GM19397 (cell line): ENCODE results near the gene S100PBP.
"Not testable (repeated sequence)": the region's sequence is repeated elsewhere in the genome, so short reads cannot be mapped to it uniquely, and the experiment has no call there.

ENCODE experiments used
- ATAC-seq: cut with Tn5 transposase; IDR thresholded peaks from one replicate; pipeline ENCODE4 v1.9.1; 2021; ENCODE audit warnings: mild to moderate bottlenecking, moderate library complexity; ENCODE audit not compliant: unreplicated experiment

The S100PBP gene

DNA sequence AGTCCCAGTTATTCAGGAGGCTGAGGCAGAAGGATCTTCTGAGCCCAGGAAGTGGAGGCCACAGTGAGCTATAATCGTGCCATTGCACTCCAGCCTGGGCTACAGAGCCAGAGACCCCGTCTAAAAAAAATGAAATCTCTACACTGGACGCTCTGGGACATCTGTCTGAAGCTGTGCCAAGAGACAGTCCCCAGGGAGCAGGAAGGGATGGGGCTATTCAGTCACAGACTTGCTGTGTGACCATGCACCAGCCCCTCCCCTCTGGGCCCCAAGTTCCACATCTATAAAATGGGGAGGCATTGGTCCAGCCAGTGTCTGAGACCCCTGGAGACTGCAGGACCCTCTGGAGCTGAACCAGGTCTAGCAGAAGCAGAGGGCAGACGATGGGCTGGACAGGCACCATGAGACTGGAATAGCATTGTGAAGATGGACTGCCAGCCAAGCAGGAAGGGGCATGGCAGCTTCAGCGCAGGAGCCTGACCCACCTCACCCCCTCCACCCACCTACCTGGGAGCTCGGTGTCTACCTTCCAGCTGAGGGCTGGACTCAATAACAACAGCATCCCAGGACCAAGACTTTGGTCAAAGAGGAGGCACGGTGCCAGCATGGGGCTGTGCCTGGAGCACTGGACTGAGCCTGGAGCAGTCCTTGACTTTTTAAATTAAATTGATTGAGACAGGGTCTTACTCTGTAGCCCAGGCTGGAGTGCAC, 82.3 kb downstream of the S100PBP start:
- ATAC-seq = no peak

DNA sequence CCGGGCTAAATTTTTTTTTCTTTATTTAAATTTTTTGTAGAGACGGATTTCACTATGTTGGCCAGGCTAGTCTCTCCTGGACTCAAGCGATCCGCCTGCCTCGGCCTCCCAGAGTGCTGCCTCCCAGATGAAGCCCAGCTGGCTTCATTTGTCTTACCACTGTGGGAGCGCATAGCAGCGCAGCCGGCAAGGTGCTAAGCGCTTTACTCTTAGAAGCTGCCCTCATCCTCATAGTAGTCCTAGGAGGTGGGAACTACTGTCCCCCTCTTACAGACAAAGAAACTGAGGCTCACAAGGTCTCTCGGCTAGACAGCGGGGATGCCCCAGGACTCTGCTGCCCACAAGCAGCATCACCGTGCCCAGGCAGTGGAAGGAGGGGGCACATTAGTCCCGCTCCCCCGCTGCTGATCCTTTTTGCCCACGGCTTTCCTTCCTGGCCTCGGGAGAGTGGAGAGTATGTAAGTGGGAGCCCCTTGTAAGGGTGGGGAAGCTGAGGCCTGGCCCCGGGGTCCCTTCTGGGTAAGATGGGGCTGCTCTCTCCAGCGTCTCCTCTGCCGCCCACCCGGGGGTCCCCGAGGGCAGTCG, 83.0 kb downstream of the S100PBP start:
- ATAC-seq = no peak

DNA sequence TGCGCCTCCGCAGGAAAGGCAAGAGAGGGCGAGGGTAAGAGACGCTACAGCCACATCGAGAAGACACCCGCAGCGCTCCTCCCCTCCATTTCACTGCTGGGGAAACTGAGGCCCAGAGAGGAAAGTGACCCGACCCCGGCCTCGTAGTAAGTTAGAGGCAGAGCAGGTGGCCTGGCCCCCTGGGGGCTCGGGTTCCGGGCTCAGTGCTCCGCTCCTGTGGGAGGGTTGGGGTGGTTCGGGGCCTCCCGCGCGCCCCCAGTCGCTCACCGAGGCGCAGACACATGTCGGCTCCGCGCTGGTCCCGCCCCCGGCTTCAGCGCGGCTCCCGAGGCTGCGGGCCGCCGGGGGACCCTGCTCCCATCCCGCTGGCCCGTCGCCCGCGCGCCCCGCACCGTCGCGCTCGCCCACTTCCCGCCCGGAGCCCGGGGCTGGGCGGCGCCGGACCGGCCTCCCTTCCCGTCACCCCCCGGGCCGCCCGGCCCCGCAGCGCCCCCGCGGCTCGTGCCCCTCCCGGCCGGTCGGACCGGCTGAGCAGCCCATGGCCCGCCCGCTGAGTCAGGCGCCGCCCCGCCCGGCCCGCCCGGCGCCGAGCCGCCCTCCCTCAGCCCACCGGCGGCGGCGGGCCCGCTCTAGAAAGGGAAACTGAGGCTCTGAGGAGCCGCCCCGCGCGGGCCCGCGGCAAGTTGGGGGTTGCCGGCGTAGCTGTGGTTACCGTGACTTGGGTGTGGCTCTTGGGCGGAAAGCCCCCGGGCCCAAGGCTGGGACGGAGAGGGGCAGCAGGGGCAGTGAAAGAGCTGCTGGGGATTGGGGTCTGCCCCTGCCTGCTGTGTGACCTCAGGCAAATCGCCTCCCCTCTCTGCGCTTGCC, 83.7 kb downstream of the S100PBP start, which contains the start of gene TMEM54:
TSS of gene TMEM54 (minus strand) at position 434 of the 867 bp plus-strand sequence. CDS start at position 283, 151 bp downstream.
- no peak for ATAC-seq

GRCh38 chr1:32901823-32902534, 84.5 kb downstream of the S100PBP start:
- no peak for ATAC-seq

DNA sequence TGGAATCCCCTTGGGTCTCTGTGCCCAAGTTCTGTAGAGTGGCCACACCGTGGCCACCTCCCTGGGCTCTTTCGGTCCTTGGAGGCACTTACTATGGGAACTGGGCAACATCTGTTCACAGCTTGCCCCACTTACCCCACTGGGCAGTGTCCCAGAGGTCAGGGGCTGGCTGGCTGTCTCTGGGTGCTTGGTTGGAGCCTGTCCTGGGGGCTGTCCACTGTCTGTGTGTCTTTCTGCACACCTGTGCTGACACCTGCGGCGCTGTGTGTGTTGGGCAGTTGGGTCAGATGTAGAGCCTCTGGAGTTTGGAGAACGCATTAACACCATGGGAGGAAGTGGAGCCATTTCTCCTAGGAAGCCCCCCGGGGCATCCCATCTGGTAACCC, 85.1 kb downstream of the S100PBP start:
- ATAC-seq = no peak

DNA sequence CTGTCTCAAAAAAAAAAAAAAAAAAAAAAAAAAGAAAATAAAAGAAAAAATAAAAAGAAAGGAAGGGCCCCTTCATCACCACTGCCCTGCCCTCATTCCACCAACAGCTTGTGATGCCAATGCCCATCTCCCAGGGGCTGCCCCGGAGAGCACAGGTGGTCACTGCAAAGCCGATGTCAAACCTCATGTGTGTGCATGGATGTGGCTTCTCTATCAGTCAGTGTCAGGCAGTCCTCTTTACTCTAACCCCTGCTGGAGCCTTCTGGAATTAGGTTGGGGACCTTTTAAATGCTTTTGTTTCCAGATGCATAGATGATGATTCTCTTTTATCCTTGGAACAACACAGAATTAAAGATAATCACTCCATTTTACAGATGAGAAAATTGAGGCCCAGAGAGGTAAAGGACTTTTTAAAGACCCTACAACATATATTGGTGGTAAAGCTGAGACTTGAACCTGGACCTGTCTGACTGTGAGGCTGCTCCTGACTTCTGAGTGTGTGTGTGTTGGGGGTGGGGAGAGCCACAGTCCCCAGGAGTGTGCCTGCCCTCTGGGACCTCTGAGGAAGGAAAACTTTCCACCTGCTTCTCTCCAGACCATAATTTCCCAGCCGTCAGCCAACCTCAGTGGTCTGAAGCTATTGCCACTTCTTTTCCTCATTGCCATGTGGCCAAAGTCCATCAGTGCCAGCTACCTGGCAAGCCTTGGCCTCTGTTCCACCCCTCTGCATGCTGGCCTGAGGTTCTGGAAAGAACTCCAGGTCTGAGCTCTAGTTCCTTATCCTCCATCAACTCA, 86.7 kb downstream of the S100PBP start:
- ATAC-seq = no peak

GRCh38 chr1:32904797-32905196, 87.3 kb downstream of the S100PBP start:
- ATAC-seq = no peak

GRCh38 chr1:32905588-32905987, 88.1 kb downstream of the S100PBP start:
- not testable (repeated sequence) for ATAC-seq

DNA sequence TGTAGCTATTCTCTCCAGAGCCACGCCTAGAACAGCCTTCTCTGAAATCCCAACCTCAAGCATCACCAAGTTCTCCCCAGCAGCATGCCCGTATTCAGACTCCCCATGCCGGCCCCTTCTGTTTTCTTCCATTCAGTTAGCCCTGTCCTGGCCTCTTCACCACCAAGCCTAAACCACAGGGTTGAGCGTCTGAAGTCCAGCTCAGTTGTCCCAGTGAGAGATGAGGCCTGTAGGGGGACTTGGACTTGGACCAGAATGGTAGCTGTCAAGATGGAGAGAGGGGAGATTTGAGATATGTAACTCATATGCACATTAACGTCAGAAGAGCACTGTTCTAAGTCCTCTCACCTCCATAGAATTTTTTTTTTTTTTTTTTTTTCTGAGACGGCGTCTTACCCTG, 89.2 kb downstream of the S100PBP start:
- ATAC-seq = no peak

DNA sequence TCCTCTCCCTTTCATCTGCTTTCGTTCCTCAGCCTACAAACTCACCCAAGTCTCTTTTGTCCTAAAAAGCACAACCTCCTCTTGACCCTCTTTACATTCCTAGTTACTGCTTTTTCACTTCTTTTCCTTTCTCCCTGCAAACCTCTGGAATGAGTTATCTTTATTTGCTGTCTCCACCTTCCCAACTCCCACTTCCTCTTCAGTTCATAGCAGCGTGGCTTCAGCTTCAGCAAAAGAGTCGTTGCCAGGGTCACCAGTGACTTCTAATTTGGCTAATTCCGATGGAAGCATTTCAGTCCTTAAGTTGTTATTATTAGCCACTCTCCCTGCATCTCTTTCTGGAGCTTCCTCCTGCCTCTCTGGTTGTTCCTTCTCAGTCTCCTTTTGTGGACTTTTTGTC, 90.0 kb downstream of the S100PBP start:
- no peak for ATAC-seq
